HG02763 (cell line): ENCODE data around the gene CHDH.

ENCODE experiments used
- ATAC-seq: cut with Tn5 transposase; IDR thresholded peaks from one replicate; pipeline ENCODE4 v1.9.1; 2021; ENCODE audit warnings: mild to moderate bottlenecking, moderate library complexity; ENCODE audit not compliant: unreplicated experiment

CHDH gene

GRCh38 chr3:53763353-53763752, 82.9 kb downstream of the CHDH start:
- ATAC-seq, result no peak
